Measurements from ENCODE around the gene DPP6.

The DPP6 gene

DNA sequence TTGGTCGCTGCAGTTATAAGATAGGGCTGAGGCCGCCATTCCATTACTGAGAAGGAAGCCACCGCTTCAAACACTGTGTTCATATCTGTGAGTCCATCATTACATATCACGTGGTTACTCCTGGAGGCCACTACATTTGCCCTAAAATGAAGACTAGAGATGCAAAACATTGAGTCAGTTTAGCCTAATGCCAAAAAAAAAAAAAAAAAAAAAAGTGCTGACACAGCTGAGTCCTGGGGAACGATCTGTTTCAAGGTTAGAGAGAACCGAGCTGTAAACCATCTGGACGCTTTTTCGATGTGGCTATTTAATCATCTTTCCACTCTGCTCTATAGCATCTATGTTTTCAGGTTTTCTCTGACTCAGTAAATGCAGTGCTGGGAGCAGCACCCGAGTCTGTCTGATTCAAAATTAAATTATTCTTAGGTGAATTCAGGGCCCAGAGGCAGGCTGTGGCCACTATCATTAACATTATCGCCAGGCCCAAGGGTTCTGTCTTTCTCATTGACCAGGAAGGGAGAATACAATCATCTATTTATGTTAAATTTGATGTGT, 501.6 kb downstream of the DPP6 start:
- no peak for DNase-seq

- DNase-seq, result no peak
Observed at GRCh38 chr7:154559454-154559853, 507.3 kb downstream of the DPP6 start.

DNA sequence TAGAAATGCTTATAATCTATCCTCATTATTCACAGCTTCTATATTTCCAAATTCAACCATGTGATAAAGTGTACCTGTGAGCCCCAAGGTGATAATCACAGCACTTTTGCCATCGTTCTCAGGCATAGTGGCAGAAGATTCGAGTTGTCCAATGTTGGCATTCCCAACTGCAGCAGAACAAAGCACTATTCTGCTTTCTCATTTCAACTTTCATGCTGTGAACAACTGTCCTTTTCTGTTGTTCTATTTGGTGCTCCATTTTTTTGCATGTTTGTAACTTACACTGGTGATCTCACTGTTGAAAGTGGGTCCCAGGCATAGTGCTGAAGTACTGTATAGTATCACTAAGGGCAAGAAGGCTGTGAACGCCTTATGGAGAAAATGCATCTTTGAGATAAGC, 512.5 kb downstream of the DPP6 start:
- no peak for DNase-seq

- no peak for DNase-seq
Observed at GRCh38 chr7:154566877-154567276, 514.7 kb downstream of the DPP6 start.

GRCh38 chr7:154568346-154568745, 516.1 kb downstream of the DPP6 start:
- no peak for DNase-seq

- DNase-seq, result no peak
Observed at GRCh38 chr7:154569916-154570315, 517.7 kb downstream of the DPP6 start.

DNA sequence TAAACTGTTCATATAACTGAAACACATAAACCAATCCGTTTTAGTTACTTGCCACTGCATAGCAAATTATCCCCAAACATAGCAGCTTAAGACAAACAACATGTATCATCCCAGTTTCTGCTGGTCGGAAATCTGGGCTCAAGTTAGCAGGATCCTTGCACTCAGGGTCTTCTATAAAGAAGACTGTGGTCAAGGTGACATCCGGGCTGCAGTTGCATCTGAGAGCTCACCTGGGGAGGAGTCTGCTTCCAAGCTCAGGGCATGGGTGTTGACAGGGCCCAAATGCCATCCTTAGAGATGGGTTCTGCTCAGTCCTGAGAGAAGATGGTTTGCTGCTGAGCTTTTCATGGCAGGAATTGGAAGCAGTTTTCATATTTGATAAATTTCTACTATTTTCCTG, 519.6 kb downstream of the DPP6 start:
- DNase-seq, result no peak

- no peak for DNase-seq
Observed at GRCh38 chr7:154574235-154574634, 522.0 kb downstream of the DPP6 start.

DNA sequence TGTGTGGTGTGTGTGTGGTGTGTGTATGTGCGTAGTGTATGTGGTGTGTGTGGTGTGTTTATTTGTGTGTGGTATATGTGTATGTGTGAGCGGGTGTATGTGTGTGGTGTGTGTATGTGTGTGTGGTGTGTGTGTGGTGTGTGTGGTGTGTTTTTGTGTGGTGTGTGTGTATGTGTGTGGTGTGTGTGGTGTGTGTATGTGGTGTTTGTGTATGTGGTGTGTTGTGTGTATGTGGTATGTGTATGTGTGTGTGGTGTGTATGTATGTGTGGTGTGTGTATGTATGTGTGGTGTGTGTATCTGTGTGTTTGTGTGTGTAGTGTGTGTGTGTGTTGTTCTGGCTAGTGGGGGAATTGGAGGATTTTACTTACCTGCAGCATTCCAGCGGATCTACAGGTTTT, 523.3 kb downstream of the DPP6 start:
- DNase-seq, result no peak

DNA sequence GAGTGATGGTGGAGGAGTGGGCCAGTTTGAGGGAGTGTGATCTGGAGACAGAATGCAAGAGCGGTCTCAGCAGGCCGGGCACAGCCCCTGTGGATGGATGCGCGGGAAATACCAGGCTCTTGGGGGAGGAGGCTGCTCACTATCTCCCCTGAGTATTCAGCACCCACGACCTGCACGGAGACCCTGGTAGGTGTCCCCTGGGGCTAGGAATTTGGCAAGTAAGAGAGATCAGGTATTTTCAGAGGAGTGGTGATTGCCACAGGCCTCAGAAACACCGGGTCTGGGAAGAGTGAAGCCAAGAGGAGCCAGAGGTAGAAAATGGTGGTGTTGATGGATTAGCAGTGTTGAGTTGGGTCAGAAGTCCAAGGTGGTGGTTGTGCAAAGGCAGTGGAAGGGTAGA, 524.4 kb downstream of the DPP6 start:
- no peak for DNase-seq

DNA sequence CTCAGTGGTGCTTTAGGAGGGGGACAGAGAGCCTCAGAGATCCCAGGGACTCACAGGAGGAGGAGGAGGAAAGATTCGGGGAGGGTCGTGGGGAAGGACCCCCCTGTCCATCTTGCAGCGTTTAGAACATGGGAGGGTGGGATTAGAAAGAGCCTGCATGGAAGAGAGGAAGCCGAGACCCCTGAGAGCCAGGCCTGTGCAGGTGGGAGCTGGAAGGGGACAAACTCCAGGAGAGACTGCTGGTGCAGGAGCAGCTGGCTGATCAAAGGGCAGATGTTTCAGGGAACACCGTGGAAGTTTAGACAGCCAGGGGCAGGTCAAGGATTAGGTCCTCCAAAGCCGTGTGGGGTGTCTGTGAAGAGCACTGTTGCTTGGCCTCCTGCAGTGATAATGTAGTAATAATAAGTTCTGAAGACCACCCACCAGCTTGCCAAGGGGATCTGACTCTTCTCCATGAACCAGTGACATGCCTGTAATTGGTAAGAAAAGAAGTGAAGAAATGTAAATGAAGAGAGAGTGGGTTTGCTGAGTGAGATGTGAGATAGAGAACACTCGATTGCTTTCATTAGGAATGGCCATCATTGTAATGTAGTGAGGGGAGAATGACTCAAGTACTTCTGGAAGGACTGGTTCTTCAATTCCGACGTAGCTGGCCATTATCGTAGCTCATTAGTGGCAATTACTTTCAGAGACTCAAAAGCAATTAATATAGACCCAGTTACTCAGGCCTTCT, 525.1 kb downstream of the DPP6 start:
- no peak for DNase-seq

DNA sequence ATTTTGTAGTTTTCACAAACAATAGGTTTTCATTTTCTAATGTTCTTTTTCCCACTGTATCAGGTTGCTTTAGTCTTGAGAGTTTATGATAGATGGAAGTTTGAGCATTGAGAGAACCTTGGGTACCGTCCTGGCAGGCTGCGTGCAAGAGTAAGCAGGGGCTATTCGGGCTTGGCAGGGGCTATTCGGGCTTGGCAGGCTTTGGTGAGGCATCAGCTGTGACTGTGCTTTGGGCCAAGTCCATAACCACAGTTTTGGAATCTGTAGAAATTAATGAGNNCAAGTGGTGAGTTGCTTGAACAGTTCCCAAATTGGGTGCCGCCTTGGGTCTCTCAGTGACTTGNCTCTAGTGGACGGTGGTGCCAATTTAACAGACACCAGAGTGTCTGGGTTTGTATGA, 526.1 kb downstream of the DPP6 start:
- no peak for DNase-seq

DNA sequence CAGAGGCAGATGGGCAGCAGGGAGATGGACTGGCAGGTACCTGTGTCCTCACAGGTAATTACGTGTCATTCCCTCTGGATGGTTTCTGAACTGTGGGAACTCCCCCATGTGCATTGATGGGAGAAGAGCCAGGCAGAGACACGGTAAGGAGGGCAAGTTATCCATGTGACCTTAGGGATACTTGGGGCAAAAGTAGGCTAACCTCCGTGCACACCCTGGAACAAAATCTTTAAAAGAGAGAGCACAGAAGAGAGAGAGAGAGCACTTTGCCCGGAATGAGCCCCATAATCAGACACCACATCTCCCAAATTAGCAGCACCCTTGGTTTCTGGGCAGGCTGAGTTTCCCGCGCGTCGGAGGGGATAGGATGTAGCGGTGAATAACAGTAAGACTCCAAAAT, 527.5 kb downstream of the DPP6 start:
- no peak for DNase-seq

GRCh38 chr7:154581251-154581890, 529.2 kb downstream of the DPP6 start:
- no peak for DNase-seq

GRCh38 chr7:154583454-154583853, 531.3 kb downstream of the DPP6 start:
- no peak for DNase-seq

DNA sequence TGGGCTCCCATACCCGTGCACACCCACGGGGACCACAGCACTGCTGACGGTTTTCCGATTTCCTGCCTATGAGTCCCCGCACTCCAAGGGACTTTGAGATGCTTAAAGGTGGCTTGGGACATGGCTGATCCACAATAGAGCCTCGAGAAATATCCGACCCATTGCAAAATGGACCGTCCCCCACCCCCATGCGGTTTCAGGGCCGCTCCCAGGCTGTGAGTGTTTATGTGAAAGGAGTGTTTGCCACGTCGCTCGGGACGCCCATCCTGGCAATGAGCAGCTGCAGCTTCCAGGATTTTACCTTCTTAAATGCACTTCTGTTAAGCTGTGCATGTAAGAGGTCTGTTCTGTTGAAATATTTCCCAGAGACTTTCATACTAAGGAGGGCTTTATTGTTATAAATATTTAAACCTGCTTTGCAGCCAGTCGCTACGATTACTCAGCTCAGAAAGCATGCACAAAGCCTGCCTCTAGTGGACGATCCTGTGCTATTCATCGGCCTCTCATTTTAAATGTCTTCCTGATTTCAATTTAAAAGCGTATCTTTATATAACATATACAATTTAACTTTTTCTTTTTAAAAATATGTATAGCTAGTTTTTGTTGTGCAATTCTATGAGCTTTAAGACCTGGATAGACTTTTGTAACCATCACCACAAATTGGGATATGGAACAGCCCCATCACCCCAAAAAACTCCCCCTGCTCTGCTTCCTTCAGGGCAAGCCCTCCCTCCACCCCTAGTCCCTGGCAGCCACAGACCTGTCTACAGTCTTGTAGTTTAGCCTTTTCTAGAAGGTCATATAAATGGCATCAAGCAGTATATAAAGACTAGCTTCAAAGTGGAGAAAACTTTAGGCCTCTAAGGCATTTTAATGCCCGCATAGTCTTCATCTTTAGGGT, 532.4 kb downstream of the DPP6 start:
- DNase-seq, result no peak

DNA sequence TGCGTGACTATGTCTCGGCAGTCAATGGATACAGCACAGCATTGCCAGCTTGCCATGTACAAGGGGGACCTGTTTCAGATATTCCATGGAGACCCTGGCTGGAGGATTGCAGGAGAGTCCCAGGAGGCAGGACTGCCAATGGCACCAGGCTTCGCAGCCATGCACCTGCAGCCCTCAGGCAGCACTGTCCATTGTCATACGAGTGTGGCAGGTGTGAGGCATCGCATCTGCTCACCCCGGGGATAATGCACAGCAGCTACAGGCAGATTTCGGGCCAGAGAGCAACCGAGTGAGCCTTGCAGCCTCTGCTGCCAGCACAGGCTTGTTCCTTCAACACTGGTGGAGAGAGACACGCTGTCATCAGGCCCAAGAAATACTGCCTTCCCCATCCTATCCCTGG, 535.6 kb downstream of the DPP6 start:
- DNase-seq, result no peak

- DNase-seq, result no peak
Observed at GRCh38 chr7:154591544-154591943, 539.3 kb downstream of the DPP6 start.

- DNase-seq, result no peak
Observed at GRCh38 chr7:154592388-154592787, 540.2 kb downstream of the DPP6 start.

DNA sequence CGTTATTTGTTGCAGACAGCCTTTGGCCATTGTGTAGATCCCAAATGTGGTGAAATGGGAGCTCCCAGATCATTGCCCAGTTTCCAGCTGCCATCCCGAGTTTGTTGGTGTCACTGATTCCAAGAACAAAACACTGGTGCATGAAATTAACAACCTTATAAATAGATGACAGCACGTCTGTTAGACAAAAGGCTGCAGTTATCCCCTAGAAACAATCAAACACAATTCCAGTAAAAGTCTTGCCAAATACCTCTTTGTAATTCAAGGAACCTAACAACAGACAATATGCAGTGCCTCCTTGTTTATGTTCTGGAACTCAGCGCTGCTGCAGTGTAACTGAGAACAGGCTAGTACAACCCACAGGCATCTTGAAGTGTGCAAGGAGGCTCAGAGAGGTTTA, 546.2 kb downstream of the DPP6 start:
- no peak for DNase-seq

- no peak for DNase-seq
Observed at GRCh38 chr7:154598864-154599263, 546.7 kb downstream of the DPP6 start.

GRCh38 chr7:154610903-154611302, 558.7 kb downstream of the DPP6 start:
- DNase-seq, result no peak

DNA sequence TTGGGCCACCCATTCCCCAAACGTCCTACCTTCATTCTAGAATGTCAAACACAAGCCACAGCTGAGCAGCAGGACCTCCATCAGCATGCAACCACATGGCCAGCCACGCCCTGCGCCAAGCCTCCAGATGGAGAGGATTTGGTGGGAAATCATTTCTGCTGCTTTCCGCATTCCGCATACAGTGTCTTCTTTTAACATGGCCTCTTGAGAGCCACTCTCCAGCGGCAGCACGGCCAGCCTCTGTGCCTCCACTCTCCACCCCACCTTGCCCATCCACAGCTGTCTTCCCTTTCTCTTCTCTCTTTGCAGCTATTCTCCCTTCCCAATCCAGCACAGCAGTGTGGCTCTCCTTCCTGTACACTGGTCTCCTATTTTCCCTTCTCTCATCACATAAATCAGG, 561.6 kb downstream of the DPP6 start:
- DNase-seq, result no peak

All from suppressor macrophage (primary cell).